Measurements from ENCODE around the gene KRT40.

- TF ChIP-seq, protein P1, sequence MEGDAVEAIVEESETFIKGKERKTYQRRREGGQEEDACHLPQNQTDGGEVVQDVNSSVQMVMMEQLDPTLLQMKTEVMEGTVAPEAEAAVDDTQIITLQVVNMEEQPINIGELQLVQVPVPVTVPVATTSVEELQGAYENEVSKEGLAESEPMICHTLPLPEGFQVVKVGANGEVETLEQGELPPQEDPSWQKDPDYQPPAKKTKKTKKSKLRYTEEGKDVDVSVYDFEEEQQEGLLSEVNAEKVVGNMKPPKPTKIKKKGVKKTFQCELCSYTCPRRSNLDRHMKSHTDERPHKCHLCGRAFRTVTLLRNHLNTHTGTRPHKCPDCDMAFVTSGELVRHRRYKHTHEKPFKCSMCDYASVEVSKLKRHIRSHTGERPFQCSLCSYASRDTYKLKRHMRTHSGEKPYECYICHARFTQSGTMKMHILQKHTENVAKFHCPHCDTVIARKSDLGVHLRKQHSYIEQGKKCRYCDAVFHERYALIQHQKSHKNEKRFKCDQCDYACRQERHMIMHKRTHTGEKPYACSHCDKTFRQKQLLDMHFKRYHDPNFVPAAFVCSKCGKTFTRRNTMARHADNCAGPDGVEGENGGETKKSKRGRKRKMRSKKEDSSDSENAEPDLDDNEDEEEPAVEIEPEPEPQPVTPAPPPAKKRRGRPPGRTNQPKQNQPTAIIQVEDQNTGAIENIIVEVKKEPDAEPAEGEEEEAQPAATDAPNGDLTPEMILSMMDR (conservative IDR thresholded peaks at IDR 0.05; ENCODE audit: low read depth in 2 of 2) = no peak
- no peak for TF ChIP-seq EZH2 (IDR thresholded peaks at IDR 0.05; ENCODE audit: low read depth, unreplicated experiment)
Observed at GRCh38 chr17:41009936-41010335, 25.8 kb upstream of the KRT40 start.

All from GM23338 (cell line).